Kidney (tissue), 14 donors: ENCODE data around the gene SLC25A18. TPM values are rescaled to one million over a fixed set of nuclear protein-coding genes. Genes with fewer than 3 reads are reported as not detected.

Experiments used
- DNase-seq, 5 donors: peaks; one replicate each; pipeline ENCODE4 v3.0.0-alpha.2; 2013 to 2020
- FAIRE-seq: peaks from 2 replicates; lab custom pipeline; 2012; peaks lifted over from hg19 to GRCh38; lab: Jason Lieb, UNC
- H3K27ac ChIP-seq, 2 donors: one replicate each; pipeline ENCODE4 v1.7.0; 2013; ENCODE audit warnings: low read depth in 2 of 2, low read length in 2 of 2, inconsistent platforms in 1 of 2
- H3K27me3 ChIP-seq: one replicate; pipeline ENCODE4 v1.7.1; 2013; ENCODE audit warnings: low read length, inconsistent platforms; ENCODE audit not compliant: control insufficient read depth, insufficient read depth
- H3K36me3 ChIP-seq, 3 donors: one replicate each; pipeline versions ENCODE4 v1.7.0 to v1.7.1; 2013; ENCODE audit warnings: low read length in 3 of 3, control low read depth in 1 of 3, inconsistent platforms in 1 of 3; ENCODE audit not compliant: insufficient read depth in 3 of 3, control insufficient read depth in 2 of 3
- H3K4me1 ChIP-seq, 3 donors: one replicate each; pipeline versions ENCODE4 v1.7.0 to v1.7.1; 2013; ENCODE audit warnings: low read length in 3 of 3, inconsistent platforms in 1 of 3, low read depth in 1 of 3; ENCODE audit not compliant: control insufficient read depth in 2 of 3, insufficient read depth in 2 of 3
- H3K4me3 ChIP-seq, 3 donors: one replicate each; pipeline versions ENCODE4 v1.7.0 to v1.8.1; 2013; ENCODE audit warnings: low read length in 3 of 3, control low read depth in 1 of 3, inconsistent platforms in 1 of 3
- H3K9ac ChIP-seq, 3 donors: one replicate each; pipeline versions ENCODE4 v1.7.0 to v1.7.1; 2013; ENCODE audit warnings: low read length in 3 of 3, control low read depth in 1 of 3, inconsistent platforms in 1 of 3
- H3K9me3 ChIP-seq, 3 donors: one replicate each; pipeline versions ENCODE4 v1.7.0 to v1.7.1; 2013; ENCODE audit warnings: low read length in 3 of 3, control low read depth in 1 of 3, inconsistent platforms in 1 of 3; ENCODE audit not compliant: control insufficient read depth in 2 of 3, insufficient read depth in 1 of 3
- CTCF ChIP-seq: IDR thresholded peaks from 3 replicates; pipeline ENCODE4 v1.5.1; 2012; ENCODE audit warnings: mild to moderate bottlenecking, moderate library complexity, borderline replicate concordance; ENCODE audit not compliant: insufficient read depth; ENCODE audit errors: extremely low read depth
- intact Hi-C: fragments of 100-400 bp; cut with DNase I; formaldehyde crosslinking; loops from one replicate; pipeline ENCODE4 v1.11.1; 2022
- polyA plus RNA-seq: library from polyadenylated mRNA; stranded (reverse); fragments of 350-450 nt; fragmentation: Illumina TruSeq; extraction: RNeasy Lipid Tissue Mini Kit (QIAGEN cat#74804); gene quantifications from one replicate; pipeline ENCODE4 v1.2.3, GENCODE V29; 2014; ENCODE audit warnings: low read depth, low replicate concordance; ENCODE audit not compliant: insufficient read depth
- total RNA-seq: library from RNA; stranded (reverse); fragmentation: NEBNext Ultra II Directional; extraction: Animal tissue kit (Norgen Biotek cat#: 25700); gene quantifications from one replicate; pipeline ENCODE4 v1.2.1, GENCODE V29; 2021
- donor health status: control.
- donor health status: control.
- donor health status: control.
- donor health status: control.
- donor health status: control.
- donor health status: DM: yes; HTN: yes; CAD: no.
- donor health status: Normal renal cell carcinoma (clear cell type).

SLC25A18 gene
- total and polyA plus RNA-seq, 2 donors from 2014 or later: 0.41 to 1.1 TPM

DNA sequence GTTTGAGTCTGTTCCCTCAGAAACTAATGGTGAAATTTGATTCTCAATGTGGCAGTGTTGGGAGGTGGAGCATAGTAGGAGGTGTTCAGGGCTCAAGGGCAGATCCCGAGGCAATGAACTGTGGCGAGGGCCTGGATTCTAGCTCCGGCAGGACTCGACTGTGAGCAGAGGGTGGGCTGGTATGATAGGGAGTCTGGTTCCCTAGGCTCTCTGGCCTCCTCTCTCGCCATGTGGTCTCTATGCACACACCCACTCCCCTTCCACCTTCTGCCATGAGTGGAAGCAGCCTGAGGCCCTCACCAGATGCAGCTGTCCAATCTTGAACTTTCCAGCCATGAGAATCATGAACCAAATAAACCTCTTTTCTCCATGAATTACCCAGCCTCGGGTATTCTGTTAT lies 32.9 kb downstream of the SLC25A18 start:
- no peak overlapping the region for H3K27ac ChIP-seq
- intact Hi-C loops: no loop called here
- no peaks in the 10 kb centered on the region for H3K27me3 ChIP-seq
- peaks cover 10 to 62% (median 53%) of the 10 kb centered on the region in 3 donors for H3K36me3 ChIP-seq
- H3K9ac ChIP-seq: no peak overlapping the region
- no peaks in the 10 kb centered on the region for H3K4me1 ChIP-seq
- no peak for TF ChIP-seq CTCF
- DNase-seq (peak in 1 of 5 donors; percentile 27), FAIRE-seq (no peak)
- H3K9me3 ChIP-seq: no peaks in the 10 kb centered on the region
- no peak overlapping the region for H3K4me3 ChIP-seq

DNA sequence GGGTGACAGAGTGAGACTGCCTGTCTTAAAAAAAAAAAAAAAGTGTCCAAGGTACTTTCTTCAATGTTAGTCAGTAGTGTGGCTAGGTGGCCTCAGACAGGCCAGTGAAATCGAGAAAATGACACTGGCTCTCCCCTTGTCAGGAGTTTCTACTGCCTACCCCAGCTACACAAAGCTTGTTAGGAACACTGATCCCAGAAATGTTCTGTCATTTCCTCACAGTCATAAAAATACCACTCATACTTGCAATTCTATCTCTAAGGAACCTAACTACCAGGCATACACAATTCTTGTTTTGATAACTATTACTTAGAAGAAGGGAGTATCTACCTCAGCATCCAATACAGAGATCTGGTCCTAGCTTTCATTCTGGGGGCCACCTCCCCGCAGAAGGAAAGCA lies 33.9 kb downstream of the SLC25A18 start:
- DNase-seq (no peak), FAIRE-seq (no peak)
- Histone ChIP-seq H3K36me3 (peaks cover 10 to 53% (median 47%) of the 10 kb centered on the region in 3 donors), H3K27ac (no peak overlapping the region), H3K4me3 (no peak overlapping the region), H3K9ac (no peak overlapping the region), H3K27me3 (no peaks in the 10 kb centered on the region), H3K9me3 (no peaks in the 10 kb centered on the region), H3K4me1 (no peaks in the 10 kb centered on the region)
- intact Hi-C loops: no loop called here
- TF ChIP-seq CTCF: no peak

GRCh38 chr22:17598318-17598717 lies 35.0 kb downstream of the SLC25A18 start:
- peaks cover 10 to 46% (median 38%) of the 10 kb centered on the region in 3 donors for H3K36me3 ChIP-seq
- FAIRE-seq: no peak
- no peak for TF ChIP-seq CTCF
- DNase-seq: no peak
- H3K27ac ChIP-seq: no peak overlapping the region
- no peaks in the 10 kb centered on the region for H3K4me1 ChIP-seq
- intact Hi-C loops: no loop called here
- H3K4me3 ChIP-seq: no peak overlapping the region
- H3K27me3 ChIP-seq: no peaks in the 10 kb centered on the region
- no peaks in the 10 kb centered on the region for H3K9me3 ChIP-seq
- H3K9ac ChIP-seq: no peak overlapping the region

DNA sequence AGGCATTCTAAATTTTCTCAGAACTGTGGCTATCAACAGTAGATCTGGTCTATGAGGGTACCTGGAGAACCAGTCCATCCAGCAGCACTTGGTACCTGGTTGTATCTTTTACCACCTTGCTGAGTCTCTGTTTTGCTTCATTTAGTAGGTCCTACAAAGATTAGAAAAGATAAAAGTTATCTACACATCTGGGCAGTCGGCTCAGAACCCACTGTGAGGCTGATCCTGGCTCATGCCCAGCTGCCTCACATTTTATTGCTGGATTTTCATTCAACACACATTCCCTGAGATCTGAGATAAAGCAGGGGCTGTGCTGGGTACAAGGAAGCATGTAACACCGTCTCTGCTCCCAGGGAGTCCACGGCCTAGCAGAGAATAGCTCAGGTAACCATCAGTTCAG lies 37.7 kb downstream of the SLC25A18 start:
- H3K9ac ChIP-seq: no peak overlapping the region
- no peaks in the 10 kb centered on the region for H3K4me1 ChIP-seq
- FAIRE-seq (no peak), DNase-seq (peak in 3 of 5 donors; percentile 6 to 31 (median 26))
- intact Hi-C loops: no loop called here
- H3K9me3 ChIP-seq: no peaks in the 10 kb centered on the region
- H3K4me3 ChIP-seq: no peak overlapping the region
- H3K27me3 ChIP-seq: no peaks in the 10 kb centered on the region
- TF ChIP-seq CTCF: no peak
- H3K36me3 ChIP-seq: peaks cover 10 to 26% (median 23%) of the 10 kb centered on the region in 3 donors
- no peak overlapping the region for H3K27ac ChIP-seq
